ENCODE measurements around the gene INPP4A. TPM values are rescaled to one million over a fixed set of nuclear protein-coding genes. Genes with fewer than 3 reads are reported as not detected.

The INPP4A gene
- total and polyA plus RNA-seq, 2 of the 13 experiments (the other 11 are each of a cell fraction or from before 2014, with no cell fraction given) = 10.1 to 10.9 TPM

DNA sequence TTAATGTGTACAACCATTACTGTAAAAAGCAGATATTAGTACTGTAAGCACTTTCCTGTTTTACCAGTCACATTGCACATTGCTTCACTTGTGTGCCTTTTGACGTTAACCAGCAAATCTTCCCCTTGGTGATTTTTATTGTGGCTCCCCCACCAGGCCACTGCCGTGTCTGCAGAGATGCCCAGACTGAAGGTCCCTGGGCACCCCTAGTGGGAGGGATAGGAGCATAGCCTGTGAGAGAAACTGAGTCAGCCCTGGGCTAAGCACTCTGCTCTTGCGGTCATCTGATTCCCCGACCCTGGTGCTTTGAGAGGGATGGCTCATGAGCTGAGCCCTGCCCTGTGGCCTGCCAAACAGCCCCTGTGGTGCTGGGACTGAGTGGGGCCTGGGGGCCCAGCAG, 73.4 kb downstream of the INPP4A start (continued):
- TF ChIP-seq, protein P1, sequence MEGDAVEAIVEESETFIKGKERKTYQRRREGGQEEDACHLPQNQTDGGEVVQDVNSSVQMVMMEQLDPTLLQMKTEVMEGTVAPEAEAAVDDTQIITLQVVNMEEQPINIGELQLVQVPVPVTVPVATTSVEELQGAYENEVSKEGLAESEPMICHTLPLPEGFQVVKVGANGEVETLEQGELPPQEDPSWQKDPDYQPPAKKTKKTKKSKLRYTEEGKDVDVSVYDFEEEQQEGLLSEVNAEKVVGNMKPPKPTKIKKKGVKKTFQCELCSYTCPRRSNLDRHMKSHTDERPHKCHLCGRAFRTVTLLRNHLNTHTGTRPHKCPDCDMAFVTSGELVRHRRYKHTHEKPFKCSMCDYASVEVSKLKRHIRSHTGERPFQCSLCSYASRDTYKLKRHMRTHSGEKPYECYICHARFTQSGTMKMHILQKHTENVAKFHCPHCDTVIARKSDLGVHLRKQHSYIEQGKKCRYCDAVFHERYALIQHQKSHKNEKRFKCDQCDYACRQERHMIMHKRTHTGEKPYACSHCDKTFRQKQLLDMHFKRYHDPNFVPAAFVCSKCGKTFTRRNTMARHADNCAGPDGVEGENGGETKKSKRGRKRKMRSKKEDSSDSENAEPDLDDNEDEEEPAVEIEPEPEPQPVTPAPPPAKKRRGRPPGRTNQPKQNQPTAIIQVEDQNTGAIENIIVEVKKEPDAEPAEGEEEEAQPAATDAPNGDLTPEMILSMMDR (CRISPR knock-in tag; IDR thresholded peaks at IDR 0.05) = peak; percentile 58
- TF ChIP-seq, protein P2, sequence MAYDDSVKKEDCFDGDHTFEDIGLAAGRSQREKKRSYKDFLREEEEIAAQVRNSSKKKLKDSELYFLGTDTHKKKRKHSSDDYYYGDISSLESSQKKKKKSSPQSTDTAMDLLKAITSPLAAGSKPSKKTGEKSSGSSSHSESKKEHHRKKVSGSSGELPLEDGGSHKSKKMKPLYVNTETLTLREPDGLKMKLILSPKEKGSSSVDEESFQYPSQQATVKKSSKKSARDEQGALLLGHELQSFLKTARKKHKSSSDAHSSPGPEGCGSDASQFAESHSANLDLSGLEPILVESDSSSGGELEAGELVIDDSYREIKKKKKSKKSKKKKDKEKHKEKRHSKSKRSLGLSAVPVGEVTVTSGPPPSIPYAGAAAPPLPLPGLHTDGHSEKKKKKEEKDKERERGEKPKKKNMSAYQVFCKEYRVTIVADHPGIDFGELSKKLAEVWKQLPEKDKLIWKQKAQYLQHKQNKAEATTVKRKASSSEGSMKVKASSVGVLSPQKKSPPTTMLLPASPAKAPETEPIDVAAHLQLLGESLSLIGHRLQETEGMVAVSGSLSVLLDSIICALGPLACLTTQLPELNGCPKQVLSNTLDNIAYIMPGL (CRISPR knock-in tag; IDR thresholded peaks at IDR 0.05; ENCODE audit: borderline replicate concordance in 1 of 2, low read depth in 1 of 2) = peak in 1 of 2 experiments; percentile 47; a peak in 1 of 4 replicates
- TF ChIP-seq MEF2D (CRISPR knock-in tag; IDR thresholded peaks at IDR 0.05) (no peak), RAD21 (CRISPR knock-in tag; IDR thresholded peaks at IDR 0.05) (peak; percentile 68; the same call in 1 of the 2 replicates), POLR2A (IDR thresholded peaks at IDR 0.05; ENCODE audit: insufficient read depth in 1 of 2, low read depth in 2 of 2, low read length in 2 of 2) (no peak), ZNF281 (CRISPR knock-in tag; IDR thresholded peaks at IDR 0.05; ENCODE audit: borderline replicate concordance) (no peak), XRCC5 (optimal IDR thresholded peaks at IDR 0.05; ENCODE audit: low read length) (peak; percentile 47), NR2F6 (IDR thresholded peaks at IDR 0.05) (no peak; the same call in 1 of the 2 replicates), NR2F6 (CRISPR knock-in tag; IDR thresholded peaks at IDR 0.05) (peak; percentile 55; the same call in 1 of the 2 replicates), SMC3 (IDR thresholded peaks at IDR 0.05; ENCODE audit: low read length) (0 out of 2 replicates have a peak, but pooled peaks have one; percentile 23), ZNF264 (CRISPR knock-in tag; IDR thresholded peaks at IDR 0.05) (no peak), U2AF1 (optimal IDR thresholded peaks at IDR 0.05; ENCODE audit: low read depth, low read length) (no peak)
